ENCODE data around the gene SEC61A2.

GRCh38 chr10:12160664-12161063 is 31.2 kb downstream of the SEC61A2 start:
- TF ChIP-seq, protein P1, sequence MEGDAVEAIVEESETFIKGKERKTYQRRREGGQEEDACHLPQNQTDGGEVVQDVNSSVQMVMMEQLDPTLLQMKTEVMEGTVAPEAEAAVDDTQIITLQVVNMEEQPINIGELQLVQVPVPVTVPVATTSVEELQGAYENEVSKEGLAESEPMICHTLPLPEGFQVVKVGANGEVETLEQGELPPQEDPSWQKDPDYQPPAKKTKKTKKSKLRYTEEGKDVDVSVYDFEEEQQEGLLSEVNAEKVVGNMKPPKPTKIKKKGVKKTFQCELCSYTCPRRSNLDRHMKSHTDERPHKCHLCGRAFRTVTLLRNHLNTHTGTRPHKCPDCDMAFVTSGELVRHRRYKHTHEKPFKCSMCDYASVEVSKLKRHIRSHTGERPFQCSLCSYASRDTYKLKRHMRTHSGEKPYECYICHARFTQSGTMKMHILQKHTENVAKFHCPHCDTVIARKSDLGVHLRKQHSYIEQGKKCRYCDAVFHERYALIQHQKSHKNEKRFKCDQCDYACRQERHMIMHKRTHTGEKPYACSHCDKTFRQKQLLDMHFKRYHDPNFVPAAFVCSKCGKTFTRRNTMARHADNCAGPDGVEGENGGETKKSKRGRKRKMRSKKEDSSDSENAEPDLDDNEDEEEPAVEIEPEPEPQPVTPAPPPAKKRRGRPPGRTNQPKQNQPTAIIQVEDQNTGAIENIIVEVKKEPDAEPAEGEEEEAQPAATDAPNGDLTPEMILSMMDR (IDR thresholded peaks at IDR 0.05; ENCODE audit: insufficient read depth, low read depth, low read length): no peak
- TF ChIP-seq EZH2 (IDR thresholded peaks at IDR 0.05; ENCODE audit: insufficient read depth, low read length): no peak
